ENCODE measurements around the gene PHYKPL.

Gene PHYKPL

GRCh38 chr5:178160176-178160575, 72.4 kb downstream of the PHYKPL start:
- TF ChIP-seq GATA3 (IDR thresholded peaks at IDR 0.05; ENCODE audit: low read depth, low read length) (no peak), GATA2 (IDR thresholded peaks at IDR 0.05; ENCODE audit: low read depth, low read length) (no peak)

Measured in SH-SY5Y (cell line).